HG02870 (cell line): ENCODE data around the gene TMEM187.
A peak's percentile ranks its signal among the peaks of the same experiment; 100 is the strongest.

Experiments used
- ATAC-seq: cut with Tn5 transposase; IDR thresholded peaks from one replicate; pipeline ENCODE4 v1.9.1; 2021; ENCODE audit warnings: mild to moderate bottlenecking, moderate library complexity; ENCODE audit not compliant: unreplicated experiment

TMEM187 gene

GRCh38 chrX:154017766-154018517, 45.4 kb downstream of the TMEM187 start:
- ATAC-seq, result no peak

- no peak for ATAC-seq
Measured at GRCh38 chrX:154018518-154019060, 46.0 kb downstream of the TMEM187 start.

- no peak for ATAC-seq
Measured at GRCh38 chrX:154019061-154019621, 46.6 kb downstream of the TMEM187 start.

GRCh38 chrX:154019633-154020528, 47.3 kb downstream of the TMEM187 start, which contains the start of gene IRAK1:
IRAK1 (minus strand) TSS chrX:154019902; CDS start chrX:154019812, 90 bp downstream.
- ATAC-seq, result peak; percentile 46

GRCh38 chrX:154020536-154021115, 48.1 kb downstream of the TMEM187 start:
- ATAC-seq, result no peak

- no peak for ATAC-seq
Measured at GRCh38 chrX:154021131-154021611, 48.6 kb downstream of the TMEM187 start.

GRCh38 chrX:154022108-154022507, 49.6 kb downstream of the TMEM187 start:
- no peak for ATAC-seq

GRCh38 chrX:154023276-154024000, 50.9 kb downstream of the TMEM187 start:
- no peak for ATAC-seq

- ATAC-seq, result no peak
Measured at GRCh38 chrX:154024271-154024670, 51.7 kb downstream of the TMEM187 start.

DNA sequence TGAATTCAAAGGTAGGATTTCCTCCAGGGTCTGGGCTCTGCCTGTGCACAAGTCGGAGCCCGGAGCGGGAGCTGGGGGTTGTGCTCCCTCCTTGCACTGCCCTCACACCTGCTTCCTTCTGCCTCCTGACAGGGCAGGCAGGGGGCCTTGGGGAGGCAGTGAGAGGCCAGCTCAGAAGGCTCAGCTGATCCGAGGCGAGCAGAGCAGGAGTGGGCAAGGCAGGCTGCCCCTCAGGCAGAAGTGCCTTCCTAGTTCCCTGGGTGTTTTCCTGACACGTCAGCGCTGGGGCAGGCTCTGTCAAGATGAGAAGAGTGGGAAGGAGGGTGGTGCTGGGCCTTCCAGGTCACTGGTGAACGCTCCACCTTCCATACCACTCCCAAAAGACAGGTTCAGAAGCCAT, 52.7 kb downstream of the TMEM187 start:
- ATAC-seq, result no peak

DNA sequence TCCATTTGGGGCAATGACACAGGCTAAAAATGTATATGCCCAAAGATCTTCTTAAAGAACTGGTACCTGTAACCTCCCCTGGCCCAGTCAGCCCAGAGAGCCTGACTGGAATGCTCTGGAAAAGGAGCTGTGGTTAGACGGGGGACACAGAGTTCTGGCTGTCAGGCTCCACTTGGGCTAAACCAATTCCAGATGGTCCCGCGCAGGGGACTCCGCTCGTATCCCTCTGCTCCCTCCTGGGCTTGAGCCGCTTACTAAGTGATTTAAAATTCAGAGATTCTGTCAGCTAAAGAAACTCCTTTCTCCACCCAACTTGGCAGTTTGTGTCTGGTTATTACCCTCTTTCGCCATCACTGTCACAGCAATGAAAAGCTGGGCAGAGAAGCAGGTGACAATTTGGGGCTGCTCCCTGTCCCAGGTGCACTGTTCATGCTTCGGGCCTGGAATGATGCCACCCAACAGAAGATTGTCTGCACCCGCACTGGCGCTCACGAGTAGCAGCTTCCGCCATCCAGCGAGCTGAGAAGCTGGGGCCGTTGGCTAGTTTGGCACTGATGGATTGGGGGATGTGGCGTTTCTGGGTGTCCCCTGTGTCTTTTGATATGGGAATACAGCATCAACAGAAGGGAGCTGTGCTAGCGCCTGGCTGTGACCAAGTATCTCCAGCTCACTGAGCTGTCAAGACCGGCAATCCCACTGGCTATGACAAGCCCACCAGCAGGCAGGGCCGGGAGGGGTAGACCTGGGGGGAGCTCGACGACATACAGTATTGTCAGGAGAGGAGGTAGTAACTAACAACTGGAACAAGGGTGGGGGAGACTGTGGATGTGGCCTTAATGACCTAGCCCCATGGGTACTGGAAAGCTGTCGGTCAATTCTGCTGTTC, 53.8 kb downstream of the TMEM187 start:
- ATAC-seq, result no peak

DNA sequence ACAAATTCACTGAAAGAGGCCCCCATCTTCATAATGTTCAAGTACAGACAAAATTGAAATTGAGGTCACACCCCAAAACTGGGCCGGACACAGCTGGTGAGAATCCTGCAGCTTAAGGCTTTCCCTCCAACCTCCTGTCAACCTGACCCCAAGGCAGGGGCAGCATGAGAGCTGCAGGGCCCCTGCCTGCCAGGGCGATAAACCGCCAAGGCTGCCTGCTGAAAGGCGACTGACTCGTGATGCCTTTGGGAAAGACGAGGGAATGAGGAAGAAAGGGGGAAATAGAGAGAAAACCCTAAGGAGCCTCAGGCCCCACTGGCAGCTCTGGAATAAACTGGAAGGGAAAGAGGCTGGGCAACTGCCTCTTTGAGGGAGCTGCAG, 54.5 kb downstream of the TMEM187 start:
- no peak for ATAC-seq

- no peak for ATAC-seq
Measured at GRCh38 chrX:154027986-154028385, 55.4 kb downstream of the TMEM187 start.

DNA sequence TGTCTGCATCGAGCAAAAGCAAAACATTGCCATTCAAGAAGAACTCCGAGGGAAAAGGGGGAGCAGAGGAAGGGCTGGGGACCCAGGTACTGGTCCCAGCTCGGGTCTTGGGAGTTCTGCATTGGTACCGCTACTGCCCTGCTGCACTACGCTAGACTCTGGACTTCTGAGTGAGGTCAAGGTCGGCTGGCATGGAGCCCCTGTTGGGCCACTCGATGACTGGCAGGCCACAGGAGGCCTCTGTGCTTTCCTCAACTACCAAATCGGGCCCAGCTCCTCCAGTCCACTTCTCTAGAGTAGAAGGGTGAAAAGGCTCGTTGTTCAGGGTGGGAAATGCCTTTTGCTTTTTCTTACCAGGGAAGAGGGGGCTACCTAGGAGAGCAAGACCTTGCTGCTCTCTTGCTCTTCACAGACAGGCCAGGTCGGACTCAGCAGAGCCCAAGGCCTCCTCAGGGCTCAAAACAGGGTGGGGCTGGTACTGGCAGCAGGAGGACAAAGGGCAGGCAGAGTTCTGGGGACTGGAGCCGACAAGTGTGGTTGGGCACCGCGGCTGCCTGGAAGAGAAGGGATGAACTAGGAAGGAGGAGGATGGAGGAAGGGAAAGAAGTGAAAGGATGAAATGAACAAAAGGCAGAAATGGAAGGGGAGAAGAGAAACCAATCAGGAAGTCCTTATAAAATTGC, 56.1 kb downstream of the TMEM187 start:
- no peak for ATAC-seq

DNA sequence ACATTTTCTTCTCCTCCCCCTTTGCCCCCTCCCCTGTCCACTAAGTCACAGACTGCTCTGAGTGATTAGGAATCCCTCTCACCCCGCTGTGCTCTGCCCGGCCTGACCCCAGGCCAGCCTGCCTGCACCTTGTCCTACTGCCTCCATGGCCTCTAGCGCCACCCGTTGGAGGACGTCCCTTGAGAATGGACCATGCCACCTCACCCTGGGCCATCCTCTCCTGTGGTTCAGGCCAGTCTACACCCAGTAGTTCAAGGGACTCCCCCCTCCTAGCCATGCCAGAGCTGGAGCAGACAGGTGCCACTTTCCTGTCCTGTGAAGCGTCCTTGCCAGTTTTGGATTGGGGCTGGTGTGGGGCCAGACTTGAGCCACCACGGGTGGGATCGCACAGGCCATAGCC, 56.9 kb downstream of the TMEM187 start:
- no peak for ATAC-seq

DNA sequence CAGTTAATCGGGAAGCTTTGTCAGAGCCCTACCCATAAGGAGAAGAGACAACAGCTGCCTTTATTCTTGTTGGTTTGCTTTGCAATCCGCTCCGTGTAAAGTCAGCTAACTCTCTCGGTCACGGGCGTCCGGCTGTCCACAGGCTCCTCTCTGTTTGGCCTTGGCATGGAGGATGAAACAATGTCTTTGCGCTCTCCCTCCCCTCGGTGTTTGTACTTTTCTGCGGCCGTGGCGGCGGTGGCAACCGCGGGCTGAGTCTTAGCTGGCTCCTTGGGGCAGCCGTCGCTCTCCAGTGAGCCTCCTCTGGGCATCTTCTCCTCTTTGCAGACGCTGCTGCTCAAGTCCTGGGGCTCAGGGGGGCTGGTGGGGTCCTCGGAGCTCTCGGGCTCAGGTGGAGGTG, 57.7 kb downstream of the TMEM187 start:
- no peak for ATAC-seq

GRCh38 chrX:154030715-154031305, 58.3 kb downstream of the TMEM187 start:
- no peak for ATAC-seq

- ATAC-seq, result no peak
Measured at GRCh38 chrX:154032160-154032559, 59.6 kb downstream of the TMEM187 start.
